Fibroblast of pulmonary artery (primary cell): Measurements from ENCODE around the gene CEP97.
"Not testable (repeated sequence)": the region's sequence is repeated elsewhere in the genome, so short reads cannot be mapped to it uniquely, and the experiment has no call there.

Source experiments
- DNase-seq: peaks from one replicate; pipeline ENCODE4 v3.0.0-alpha.2; 2010; ENCODE audit warnings: low read depth
- H3K4me3 ChIP-seq: replicated peaks from 2 replicates; pipeline ENCODE4 v1.5.1; 2011; ENCODE audit warnings: low read depth, mild to moderate bottlenecking, control low read depth, low read length, moderate library complexity
- TF ChIP-seq, protein P1 (sequence below): IDR thresholded peaks from 2 replicates; pipeline ENCODE4 v1.5.1; 2011; ENCODE audit warnings: mild to moderate bottlenecking, control low read depth, low read length, inconsistent platforms; ENCODE audit errors: missing control alignments

CEP97 gene

DNA sequence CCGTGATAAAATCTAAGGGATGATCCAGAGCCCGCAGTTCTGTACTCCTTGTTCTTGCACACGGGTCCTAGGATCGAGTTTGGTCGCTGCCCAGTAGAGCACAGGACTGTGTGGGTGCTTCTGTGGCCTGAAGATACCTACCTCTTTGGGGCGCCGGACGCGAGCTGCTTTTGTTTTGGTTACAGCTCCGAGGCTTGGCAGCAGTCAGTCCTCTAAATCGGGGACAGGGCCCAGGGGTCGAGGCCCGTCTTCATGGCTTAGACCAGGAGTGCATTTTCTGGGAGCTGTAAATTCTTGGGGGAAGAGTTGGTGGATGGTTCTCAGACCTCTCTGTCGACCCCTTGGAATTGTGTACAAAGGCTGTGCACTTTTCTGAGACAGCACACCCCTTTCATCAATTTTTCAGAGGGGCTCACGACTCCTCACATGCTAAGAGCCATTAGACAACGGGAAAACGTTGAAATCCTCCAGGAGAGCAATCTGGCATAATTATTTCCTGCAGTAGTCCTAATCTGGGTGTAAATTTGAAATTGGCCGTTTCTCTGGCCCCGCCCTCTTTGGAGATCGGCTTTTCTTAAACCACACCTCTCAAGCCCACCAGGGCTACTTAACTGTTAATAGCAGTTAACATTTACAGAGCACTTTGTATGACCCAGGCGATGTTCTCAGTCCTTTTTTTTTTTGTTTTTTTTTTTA, 928 bp downstream of the CEP97 start:
- peak overlapping the region; percentile 98 for H3K4me3 ChIP-seq
- TF ChIP-seq, protein P1, sequence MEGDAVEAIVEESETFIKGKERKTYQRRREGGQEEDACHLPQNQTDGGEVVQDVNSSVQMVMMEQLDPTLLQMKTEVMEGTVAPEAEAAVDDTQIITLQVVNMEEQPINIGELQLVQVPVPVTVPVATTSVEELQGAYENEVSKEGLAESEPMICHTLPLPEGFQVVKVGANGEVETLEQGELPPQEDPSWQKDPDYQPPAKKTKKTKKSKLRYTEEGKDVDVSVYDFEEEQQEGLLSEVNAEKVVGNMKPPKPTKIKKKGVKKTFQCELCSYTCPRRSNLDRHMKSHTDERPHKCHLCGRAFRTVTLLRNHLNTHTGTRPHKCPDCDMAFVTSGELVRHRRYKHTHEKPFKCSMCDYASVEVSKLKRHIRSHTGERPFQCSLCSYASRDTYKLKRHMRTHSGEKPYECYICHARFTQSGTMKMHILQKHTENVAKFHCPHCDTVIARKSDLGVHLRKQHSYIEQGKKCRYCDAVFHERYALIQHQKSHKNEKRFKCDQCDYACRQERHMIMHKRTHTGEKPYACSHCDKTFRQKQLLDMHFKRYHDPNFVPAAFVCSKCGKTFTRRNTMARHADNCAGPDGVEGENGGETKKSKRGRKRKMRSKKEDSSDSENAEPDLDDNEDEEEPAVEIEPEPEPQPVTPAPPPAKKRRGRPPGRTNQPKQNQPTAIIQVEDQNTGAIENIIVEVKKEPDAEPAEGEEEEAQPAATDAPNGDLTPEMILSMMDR, result no peak
- peak; percentile 19 for DNase-seq

DNA sequence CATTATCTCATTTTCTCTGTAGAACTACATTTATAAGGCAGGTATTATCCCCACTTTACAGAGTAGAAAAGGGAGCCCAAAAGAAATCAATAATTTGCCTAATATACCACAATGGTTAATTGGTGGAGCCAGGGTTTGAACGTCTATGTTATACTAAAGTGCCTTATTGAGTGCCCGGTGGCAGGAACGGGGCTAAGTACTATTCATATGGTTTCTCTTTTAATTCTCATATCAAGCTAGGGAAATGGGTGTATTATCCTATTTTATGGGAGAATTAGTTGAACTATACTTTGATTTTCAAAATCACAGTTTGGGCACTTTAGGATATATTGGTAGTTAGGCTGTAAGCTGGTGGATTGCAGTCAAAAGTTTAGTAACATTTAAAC, 1.5 kb downstream of the CEP97 start:
- DNase-seq, result no peak
- TF ChIP-seq, protein P1, result no peak
- peak overlapping the region; percentile 98 for H3K4me3 ChIP-seq

DNA sequence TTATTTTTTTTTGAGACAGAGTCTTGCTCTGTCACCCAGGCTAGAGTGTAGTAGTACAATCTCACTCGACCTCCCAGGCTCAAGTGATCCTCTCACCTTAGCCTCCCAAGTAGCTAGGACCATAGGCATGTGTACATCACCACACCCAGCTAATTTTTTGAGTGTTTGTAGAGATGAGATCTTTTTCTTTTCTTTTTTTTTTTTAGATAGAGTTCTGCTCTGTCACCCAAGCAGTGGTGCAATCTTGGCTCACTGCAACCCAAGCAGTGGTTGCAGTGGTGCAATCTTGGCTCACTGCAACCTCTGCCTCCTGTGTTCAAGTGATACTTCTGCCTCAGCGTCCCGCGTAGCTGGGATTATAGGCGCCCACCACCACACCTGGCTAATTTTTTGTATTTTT, 5.2 kb downstream of the CEP97 start:
- DNase-seq, result no peak
- H3K4me3 ChIP-seq, result no peak overlapping the region
- TF ChIP-seq, protein P1, result no peak

DNA sequence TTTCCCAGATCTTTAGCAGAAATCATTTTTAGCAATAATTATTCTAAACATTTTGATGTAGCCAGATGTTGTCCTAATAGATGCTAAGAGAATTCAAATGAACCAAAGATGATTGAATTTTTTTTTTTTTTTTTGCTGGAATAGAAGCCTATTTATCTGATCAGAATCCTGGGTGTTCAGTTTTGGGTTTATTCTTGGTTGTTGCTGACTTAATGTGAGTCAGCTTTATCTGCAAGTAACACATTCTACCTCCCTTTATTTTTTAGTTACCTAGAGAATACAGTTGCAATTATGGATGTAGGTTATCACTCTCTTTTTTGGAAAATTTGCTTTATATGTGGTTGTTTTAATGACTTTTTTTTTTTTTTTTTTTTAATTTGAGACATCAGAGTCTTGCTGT, 6.4 kb downstream of the CEP97 start:
- no peak for DNase-seq
- H3K4me3 ChIP-seq, result no peak overlapping the region
- TF ChIP-seq, protein P1, result no peak

DNA sequence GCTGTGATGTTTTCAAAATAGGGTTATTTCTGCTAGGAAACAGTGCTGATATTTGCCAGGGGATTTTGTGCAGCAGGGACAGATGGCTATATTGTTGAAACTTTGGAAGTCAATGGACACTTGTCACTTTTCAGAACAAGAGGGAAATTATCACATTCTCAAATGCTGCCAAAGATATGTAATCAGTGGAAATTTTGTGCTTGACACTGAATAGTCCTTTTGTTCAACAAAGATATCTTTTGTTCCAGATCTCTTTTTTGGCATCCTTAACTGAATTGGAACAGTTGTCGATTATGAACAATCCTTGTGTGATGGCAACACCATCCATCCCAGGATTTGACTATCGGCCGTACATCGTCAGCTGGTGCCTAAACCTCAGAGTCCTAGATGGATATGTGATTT, 7.8 kb downstream of the CEP97 start:
- no peak for DNase-seq
- no peak overlapping the region for H3K4me3 ChIP-seq
- TF ChIP-seq, protein P1, result no peak

DNA sequence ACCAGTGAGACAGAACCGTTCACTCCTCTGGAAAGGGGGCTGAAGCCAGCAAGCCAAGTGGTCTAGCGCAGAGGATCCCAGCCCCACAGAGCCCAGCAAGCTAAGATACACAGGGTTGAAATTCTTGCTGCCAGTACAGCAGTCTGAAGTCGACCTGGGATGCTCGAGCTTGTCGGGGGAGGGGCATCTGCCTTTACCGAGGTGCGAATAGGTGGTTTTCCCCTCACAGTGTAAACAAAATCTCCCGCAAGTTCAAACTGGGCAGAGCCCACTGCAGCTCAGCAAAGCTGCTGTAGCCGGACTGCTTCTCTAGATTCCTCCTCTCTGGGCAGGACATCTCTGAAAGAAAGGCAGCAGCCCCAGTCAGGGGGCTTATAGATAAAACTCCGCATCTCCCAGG, 11.4 kb downstream of the CEP97 start:
- no peak overlapping the region for H3K4me3 ChIP-seq
- TF ChIP-seq, protein P1, result no peak
- no peak for DNase-seq

DNA sequence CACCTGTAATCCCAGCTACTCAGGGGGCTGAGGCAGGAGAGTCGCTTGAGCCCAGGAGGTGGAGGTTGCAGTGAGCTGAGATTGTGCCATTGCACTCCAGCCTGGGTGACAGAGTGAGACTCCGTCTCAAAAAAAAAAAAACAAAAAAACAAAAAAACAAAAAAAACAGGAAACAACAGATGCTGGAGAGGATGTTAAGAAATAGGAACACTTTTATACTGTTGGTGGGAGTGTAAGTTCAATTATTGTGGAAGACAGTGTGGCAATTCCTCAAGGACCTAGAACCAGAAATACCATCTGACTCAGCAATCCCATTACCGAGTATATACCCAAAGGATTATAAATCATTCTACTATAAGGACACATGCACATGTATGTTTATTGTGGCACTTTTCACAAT, 17.5 kb downstream of the CEP97 start:
- H3K4me3 ChIP-seq, DNase-seq: not testable (repeated sequence)
